Measurements from ENCODE around the gene GAP43.

GAP43 gene

DNA sequence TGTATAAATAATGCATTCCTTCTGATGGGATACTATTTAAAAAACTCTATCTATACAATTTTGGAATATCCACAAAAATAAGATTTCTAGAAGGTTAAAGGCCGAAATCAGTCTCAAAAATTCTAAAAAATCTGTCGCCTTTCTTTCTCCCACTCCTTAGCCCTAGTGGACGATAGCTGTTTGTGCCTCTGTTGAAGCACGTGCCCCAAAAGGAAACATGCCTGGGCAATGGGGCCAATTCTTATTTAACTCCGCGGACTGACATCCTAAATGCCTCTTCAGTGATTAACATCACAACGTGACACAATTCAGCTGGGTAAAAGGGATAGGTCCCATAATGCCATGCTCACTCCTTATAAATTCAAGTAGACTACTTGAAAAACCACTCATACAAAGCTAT lies 65.1 kb downstream of the GAP43 start:
- DNase-seq (ENCODE audit: low read depth, low spot score), result no peak
- H3K4me3 ChIP-seq (ENCODE audit: low read length), result no peak overlapping the region

DNA sequence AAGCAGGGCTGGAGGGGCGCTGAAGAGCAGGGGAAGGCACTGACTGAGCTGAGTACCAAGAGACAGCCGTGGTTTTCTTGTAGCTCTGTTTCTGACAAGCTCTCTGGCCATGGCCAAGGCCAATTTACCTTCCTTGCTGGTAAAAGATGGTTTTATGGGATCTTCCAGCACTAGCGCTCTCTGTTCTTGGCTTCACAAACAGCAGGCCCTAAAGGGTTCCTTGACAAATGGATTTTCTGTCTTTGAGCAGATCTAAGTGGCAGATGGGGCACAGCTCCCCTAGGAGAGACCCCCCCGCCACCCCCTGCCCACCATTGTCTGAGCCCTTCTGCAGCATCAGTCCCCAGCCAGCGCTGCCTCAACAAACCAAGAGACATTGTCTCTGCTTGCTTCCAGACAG lies 66.6 kb downstream of the GAP43 start:
- no peak for DNase-seq (ENCODE audit: low read depth, low spot score)
- H3K4me3 ChIP-seq (ENCODE audit: low read length), result no peak overlapping the region

DNA sequence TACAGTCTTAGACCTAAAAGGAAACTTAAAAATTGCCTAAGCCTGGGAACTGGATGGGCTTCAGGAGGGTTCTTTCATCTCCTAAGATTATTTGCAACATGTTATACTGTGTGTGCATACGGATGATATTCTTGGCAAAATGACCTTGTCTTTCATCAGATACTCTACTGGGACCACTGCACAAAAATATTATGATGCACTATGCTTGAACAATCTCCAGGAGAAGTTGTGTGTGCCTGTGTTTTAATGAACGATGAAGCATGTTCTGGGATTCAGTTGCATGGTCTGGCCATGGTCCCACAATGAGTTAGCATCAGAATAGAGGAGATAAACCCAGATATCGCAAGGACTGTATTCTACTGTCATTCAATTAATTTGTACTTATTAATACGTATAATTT lies 68.7 kb downstream of the GAP43 start:
- no peak overlapping the region for H3K4me3 ChIP-seq (ENCODE audit: low read length)
- DNase-seq (ENCODE audit: low read depth, low spot score), result no peak

DNA sequence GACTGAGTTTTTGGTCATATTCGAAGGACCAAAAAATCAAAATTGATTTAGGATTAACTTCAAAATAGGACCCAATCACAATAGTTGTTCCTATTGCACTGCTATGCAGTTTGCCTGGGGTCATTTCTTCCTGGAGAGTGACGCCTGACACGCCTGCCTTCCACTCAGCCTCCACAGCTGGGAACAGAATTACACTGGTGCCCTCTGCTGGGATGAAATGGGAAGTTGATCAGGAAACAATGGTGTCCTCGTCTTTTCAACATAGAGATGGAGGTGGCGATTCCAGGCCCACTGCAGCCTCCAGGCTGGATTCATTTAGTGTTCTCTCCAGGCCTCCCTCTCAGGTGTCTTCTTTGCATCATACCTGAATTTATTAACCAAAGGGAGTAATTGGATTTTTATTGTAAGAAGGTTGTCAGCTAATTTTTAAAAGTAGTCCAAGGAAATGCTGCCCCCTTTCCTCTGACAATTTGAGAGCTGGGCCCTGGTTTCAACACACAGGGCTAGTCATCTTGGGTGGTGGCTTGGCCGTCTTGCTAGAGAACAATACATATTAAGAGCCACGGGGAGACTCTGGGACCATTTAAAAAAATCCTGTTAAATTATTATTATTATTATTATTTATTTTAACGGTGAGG lies 69.7 kb downstream of the GAP43 start:
- DNase-seq (ENCODE audit: low read depth, low spot score), result peak; percentile 36
- H3K4me3 ChIP-seq (ENCODE audit: low read length), result no peak overlapping the region

DNA sequence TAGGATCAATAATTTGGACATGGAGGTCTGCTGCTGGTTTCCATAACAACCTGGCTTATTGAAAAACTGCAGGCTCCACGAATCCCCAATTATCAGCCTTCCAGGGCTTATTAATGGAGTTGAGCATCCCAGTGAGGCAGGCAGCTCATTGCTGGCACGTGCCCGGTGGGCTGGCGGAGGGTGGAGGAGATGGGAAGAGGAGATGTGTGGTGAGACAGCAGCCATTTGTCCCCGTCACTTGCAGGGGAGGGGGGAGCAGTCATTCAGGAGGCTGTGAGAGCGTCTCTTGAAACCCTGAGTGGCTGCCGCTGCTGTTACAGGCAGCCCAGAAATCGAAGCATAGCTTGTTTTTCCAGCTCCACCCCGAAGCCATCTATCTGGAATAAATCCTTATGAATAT lies 70.6 kb downstream of the GAP43 start:
- no peak for DNase-seq (ENCODE audit: low read depth, low spot score)
- H3K4me3 ChIP-seq (ENCODE audit: low read length), result no peak overlapping the region

DNA sequence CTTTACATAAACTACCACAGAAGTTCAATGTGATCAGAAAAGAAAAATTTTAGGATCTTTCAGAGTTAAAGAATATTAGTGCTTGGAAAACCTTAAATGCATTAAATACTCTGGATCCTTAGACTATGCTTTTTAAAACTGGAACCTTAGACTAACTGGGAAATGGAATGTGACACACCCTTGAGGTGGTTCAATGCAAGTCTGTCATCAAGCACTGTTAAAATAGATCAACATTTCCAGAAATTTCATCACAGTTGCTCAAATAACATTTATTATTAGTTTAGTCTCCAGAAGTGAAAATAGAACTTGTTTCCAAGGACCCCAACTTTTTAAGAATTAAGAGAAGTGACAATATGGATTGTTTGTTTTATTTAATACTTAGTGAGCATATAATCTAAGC lies 71.8 kb downstream of the GAP43 start:
- H3K4me3 ChIP-seq (ENCODE audit: low read length), result no peak overlapping the region
- no peak for DNase-seq (ENCODE audit: low read depth, low spot score)

DNA sequence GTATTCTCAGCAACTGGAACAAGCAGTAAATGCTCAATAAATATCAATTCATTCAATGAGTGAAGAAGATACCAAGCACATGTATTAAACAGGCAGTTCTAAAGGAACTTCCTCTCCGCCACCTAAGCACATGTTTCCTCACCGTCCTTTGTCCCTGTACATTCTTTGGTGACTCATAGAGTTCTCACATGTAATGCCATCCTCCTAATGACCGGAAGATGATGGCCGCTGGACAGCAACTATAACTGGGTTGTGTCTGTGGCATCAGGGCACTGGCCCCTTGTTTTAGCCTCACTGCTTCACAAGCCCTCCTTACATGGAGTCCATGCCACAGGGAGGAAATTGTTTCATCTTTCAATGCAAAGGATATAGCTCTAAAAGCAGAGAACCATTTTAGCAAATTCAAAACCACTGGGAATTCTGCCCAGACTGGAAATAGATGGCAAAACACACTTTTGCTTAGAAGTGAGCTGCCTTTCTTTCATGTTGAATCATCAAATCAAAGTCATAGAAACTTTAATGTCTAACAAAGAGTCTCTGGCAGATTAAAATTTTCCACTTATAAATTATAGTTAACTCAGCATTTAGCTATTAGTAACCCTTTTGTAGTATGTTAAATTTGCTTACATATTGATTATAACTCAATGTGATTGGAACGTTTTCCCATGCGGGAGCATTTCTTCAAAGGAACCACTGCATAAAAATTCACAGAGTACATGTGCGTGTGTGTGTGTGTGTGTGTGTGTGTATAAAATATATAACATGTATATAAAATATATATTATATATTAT lies 74.1 kb downstream of the GAP43 start:
- H3K4me3 ChIP-seq (ENCODE audit: low read length), result no peak overlapping the region
- DNase-seq (ENCODE audit: low read depth, low spot score), result no peak

DNA sequence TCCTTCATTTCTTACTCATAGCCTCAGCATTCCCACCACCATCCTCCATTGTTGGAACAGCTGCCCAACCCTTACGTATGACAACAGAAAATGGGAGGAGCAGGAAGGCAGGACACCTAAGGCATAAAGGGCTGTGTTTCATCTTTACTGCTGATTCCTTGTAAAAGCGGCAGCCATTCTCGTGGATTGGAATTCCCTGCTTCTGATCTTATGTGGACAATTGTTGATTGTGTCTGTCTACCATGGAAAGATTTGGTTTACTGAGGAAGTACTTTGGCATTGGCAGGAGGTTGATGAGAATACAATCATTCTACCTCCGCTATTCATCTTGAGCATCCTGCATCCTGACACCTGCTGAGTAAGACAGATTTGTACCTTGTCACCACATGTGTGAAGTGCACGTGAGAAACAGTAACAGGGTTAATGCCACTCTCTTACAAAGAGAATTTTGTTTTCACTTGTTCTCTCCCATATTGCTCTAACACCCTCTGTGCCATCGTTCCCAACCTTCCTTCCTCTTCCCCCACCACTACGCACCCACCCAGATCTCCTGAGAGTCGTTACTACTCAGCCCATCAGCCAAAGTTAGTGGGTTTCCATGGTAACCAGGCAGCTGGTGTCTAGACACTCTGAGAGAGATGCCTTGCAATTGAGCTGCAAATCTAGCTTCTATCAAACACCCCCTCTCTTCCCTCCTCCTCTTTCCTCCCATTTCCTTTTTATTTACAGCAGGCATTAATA lies 75.7 kb downstream of the GAP43 start:
- DNase-seq (ENCODE audit: low read depth, low spot score), result peak; percentile 6
- no peak overlapping the region for H3K4me3 ChIP-seq (ENCODE audit: low read length)

DNA sequence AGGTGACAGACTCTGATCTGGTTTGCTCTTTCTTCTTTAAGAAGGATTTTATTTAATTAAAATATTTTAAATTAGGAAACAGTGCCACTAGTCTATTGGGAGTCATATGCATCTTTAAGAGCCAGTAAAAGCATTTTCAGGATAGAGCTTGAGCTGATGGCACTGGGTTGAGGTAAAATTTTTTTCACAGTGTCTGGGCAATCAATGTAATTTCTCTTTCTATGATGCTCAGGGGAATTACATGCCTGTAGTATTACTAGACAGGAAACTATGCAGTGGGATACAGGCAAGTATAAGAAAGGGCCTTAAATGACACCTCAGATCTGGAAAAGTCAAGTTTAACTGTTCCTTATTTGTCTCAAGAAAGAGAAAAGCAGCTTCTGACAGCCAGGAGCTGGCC lies 76.4 kb downstream of the GAP43 start:
- no peak overlapping the region for H3K4me3 ChIP-seq (ENCODE audit: low read length)
- no peak for DNase-seq (ENCODE audit: low read depth, low spot score)

DNA sequence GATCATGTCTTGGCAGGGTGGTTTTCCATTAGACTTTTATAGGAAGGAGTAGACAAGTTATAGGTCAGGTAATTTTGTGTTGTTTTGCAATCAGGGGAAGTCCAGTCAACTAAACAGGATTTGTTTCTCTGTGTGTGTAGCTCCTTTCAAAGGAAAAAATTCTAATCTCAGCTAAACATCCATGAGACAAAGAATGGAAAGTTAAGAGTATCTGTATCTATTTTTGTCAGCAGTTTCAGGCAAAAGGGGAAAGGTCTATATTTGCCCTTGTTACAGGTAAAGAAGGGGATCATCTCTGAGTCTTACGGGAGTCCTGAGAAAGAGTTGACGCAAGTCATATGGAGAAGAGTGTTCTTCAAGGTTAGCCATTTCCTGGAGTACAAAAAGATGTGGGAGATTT lies 79.3 kb downstream of the GAP43 start:
- H3K4me3 ChIP-seq (ENCODE audit: low read length), result no peak overlapping the region
- DNase-seq (ENCODE audit: low read depth, low spot score), result no peak

DNA sequence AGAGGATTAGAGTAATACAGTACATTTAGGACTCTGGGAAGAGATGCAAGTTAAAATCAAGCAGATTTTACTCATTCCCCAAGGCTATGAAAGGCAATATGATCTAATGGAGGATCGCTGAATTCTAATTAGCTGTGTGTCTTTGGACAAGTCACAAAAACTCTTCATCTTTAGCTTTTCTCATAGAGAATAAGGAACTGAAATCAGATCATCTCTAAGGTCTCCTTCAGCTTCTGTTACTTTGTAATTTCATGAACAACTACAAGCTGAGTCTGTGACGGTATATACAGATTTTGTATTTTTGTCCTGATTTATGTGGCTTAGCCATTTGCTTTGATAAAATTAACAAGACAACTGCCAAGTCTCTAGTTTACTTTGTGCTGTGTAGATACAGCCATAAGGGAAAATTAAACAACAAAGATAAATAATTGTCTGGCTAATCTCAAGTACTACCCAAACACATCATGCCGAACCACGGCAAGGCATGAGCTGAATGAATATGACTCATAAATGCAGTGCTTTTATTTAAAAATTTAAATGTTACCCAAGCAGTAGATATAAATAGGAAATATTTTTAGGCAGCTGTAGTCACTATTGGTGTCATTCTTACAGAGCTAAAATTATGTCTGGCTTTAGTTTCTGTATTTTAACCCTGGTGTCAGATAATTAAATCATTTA lies 81.5 kb downstream of the GAP43 start:
- no peak overlapping the region for H3K4me3 ChIP-seq (ENCODE audit: low read length)
- no peak for DNase-seq (ENCODE audit: low read depth, low spot score)

DNA sequence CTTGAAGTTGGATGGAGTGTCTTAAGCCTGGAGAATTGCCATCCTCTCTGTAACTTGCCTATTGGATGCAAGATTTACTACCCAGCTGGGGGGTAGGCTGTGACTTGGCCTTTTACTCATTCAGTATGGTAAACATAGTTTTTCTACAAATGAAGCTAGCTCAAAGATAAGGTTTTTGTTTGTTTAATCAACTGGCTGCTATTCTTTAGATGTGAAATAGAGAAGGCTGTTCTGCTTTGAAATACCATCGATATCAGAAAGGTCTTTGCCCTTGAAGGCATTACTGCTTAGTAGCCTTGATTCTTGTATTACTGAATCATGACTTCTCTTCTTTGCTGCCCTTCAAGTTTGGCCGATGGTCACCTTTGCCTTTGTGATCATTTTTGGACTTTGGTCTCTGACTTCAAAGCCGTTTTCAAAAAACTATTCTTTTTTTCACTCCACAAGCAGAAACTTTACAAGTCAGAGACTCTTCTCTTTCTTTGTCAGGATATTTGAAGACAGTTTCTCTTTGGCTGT lies 83.1 kb downstream of the GAP43 start:
- no peak overlapping the region for H3K4me3 ChIP-seq (ENCODE audit: low read length)
- no peak for DNase-seq (ENCODE audit: low read depth, low spot score)

DNA sequence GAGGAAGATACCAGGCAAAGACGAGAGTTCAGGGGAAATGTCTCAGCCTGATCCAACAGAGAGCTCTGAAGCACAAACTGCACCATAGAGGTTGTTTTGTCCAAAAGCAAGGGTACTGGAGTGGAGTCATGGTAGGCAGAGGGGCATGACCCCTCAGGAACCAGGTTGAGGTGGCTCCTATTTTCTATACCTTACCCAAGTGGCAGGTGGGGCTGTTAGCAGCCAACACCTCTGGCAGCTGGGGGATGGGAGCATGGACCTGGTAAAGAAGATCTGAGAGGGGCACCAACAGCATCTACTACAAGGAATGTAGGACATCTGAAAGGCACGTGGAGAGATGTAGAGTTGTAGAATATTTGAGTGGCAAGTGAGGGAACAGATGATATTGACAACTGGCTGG lies 85.2 kb downstream of the GAP43 start:
- no peak for DNase-seq (ENCODE audit: low read depth, low spot score)
- no peak overlapping the region for H3K4me3 ChIP-seq (ENCODE audit: low read length)

DNA sequence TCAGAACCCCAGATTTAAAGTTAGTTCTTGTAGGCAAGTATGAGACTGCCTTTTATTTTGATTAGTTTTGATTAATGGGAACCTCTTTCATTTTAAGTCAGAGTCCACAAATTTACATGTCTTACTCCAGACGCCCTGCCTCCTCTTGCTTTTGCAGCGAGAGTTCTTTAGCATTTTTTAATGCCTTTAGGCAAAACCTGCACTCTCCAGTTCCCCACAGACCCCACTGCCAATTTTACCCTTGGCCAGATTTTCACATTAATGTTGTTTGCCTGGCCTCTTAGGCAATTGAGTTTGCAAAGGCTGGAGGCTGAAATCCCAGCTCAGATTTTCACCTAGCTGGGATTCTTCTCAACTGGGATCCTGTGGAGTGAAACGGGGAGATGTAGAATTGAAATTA lies 85.8 kb downstream of the GAP43 start:
- H3K4me3 ChIP-seq (ENCODE audit: low read length), result no peak overlapping the region
- DNase-seq (ENCODE audit: low read depth, low spot score), result no peak

DNA sequence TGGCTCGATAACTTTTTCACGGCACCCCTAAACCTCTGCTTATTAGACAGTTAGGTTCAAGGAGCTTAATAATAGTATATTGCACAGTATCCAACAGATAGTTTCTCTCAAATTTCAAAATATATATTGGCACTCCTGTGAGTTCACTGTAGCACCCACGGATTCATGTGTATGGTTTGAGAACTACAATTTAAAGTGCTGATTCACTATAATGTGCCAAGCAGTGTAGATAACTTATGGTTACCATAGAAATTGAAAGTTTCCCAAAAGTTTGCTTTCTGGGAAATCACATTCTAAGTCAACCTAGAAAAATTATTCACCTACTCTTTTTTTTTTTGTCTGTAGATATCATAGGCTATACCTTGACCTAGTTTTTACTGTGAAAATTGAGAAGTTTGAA lies 86.6 kb downstream of the GAP43 start:
- no peak for DNase-seq (ENCODE audit: low read depth, low spot score)
- H3K4me3 ChIP-seq (ENCODE audit: low read length), result no peak overlapping the region

DNA sequence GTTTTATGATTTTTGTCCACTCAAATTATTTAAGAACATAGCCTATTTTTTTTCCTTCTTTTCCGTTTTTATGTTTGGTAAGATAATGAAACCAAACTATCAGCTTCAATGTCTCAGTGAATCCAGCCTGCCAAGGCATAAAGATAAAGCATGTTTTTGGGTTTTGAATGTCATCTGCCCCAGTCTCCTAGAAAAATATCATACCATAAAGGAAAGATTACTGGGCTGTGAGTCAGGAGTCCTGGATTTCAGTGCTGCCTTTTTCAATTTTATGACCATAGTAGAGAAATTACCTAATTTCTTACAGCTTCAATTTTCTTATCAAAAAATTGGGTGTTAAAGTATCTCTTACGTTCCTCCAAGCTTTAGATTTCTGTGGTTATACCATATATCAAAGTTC lies 87.5 kb downstream of the GAP43 start:
- no peak overlapping the region for H3K4me3 ChIP-seq (ENCODE audit: low read length)
- DNase-seq (ENCODE audit: low read depth, low spot score), result no peak

DNA sequence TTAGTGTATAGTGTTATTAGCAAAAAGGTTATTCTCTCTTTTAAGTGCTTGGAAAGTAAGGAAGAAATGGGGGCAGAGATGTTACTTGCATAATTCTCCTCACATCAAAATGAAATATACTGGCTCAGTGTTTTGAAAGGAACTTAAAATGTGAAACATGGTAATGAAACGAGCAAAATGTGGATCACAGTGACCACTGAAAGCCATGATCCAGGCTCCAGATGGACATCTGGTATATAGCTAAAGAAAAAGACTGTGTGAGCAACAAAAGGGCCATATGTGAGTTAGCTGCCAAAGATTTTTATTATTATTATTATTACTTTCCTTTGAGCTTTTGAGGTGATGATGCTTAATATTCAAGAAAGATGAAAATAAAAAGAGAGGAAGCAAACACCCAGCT lies 89.6 kb downstream of the GAP43 start:
- no peak overlapping the region for H3K4me3 ChIP-seq (ENCODE audit: low read length)
- no peak for DNase-seq (ENCODE audit: low read depth, low spot score)

DNA sequence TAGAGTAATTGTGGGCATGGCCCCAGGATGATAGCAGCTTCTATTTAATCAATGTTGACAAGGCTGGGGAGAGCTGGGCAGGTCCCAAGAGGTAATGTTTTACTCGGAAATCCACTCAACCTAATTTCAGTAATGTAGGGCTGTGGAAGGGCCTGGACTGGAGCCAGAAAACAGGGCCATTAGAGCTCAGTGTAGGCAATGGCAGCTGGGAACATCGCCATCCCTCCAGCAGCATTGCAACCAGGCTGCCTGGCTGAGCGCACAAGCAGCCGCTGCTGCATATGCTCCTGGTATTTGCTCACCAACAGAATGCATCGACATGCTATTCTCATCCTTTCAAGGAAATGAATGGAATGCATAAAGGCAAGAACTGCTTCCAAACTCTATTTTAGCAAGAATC lies 90.0 kb downstream of the GAP43 start:
- no peak overlapping the region for H3K4me3 ChIP-seq (ENCODE audit: low read length)
- no peak for DNase-seq (ENCODE audit: low read depth, low spot score)

DNA sequence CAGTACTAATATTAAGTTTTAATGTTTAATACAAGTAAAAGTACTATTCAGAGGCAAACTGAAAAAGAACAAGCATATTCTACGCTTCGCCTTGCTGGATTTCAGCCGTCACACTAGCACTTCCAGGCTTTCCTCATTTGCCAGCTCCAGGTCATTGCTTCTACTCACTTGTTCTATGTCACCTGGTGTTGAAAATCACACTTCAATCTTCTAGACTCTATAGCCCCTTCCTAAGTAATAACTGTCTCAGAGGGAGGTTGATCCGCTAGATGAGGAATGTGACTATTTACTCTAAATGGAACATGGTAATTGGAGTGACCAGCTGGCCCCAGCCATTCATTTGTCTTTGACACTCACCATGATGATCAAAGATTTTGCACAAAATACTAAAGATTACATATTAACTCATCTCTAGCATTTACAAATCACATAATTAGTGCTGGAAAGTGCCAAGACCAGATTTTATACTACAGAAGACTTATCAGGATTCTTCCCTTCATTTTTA lies 92.0 kb downstream of the GAP43 start:
- DNase-seq (ENCODE audit: low read depth, low spot score), result no peak
- H3K4me3 ChIP-seq (ENCODE audit: low read length), result no peak overlapping the region

DNA sequence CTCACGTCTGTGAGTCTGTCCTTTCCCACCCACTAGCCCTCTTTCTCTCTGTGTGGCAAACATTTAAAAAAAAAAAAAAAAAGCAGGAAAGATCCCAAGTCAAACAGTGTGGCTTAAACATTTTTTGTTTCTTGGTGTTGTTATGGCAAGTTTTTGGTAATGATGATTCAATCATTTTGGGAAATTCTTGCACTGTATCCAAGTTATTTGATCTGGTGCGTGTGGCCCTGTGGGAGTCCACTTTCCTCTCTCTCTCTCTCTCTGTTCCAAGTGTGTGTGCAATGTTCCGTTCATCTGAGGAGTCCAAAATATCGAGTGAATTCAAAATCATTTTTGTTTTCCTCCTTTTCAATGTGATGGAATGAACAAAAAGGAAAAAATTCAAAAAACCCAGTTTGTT lies 97.7 kb downstream of the GAP43 start:
- no peak overlapping the region for H3K4me3 ChIP-seq (ENCODE audit: low read length)

More for the DNA sequence above, 97.7 kb downstream of the GAP43 start:
- DNase-seq (ENCODE audit: low read depth, low spot score), result no peak
